Natural killer cell (primary cell): ENCODE results near the gene RFNG. TPM values are rescaled to one million over a fixed set of nuclear protein-coding genes. Genes with fewer than 3 reads are reported as not detected.

Source experiments
- ATAC-seq, 3 donors: fragments of 150-1000 bp in 2 of 3; fragments of 200-7000 bp in 1 of 3; cut with Tn5 transposase; 1 replicate in 1 of 3; 2 replicates in 2 of 3; pipeline ENCODE4 v1.10.0; 2021; ENCODE audit warnings: mild to moderate bottlenecking in 2 of 3, moderate library complexity in 2 of 3
- DNase-seq, 2 donors: peaks; one replicate each; pipeline versions ENCODE4 v3.0.0 to v3.0.0-alpha.2; 2013 to 2021; ENCODE audit warnings: mixed read lengths in 1 of 2
- H3K27ac ChIP-seq: one replicate; pipeline ENCODE4 v1.5.1; 2013; ENCODE audit warnings: mild to moderate bottlenecking, low read length
- H3K27me3 ChIP-seq: one replicate; pipeline ENCODE4 v1.6.1; 2013; ENCODE audit warnings: low read length; ENCODE audit not compliant: control insufficient read depth, insufficient read depth
- H3K36me3 ChIP-seq: one replicate; pipeline ENCODE4 v1.6.1; 2013; ENCODE audit warnings: low read length; ENCODE audit not compliant: control insufficient read depth, insufficient read depth
- H3K4me1 ChIP-seq: one replicate; pipeline ENCODE4 v1.6.1; 2013; ENCODE audit warnings: low read length; ENCODE audit not compliant: control insufficient read depth, insufficient read depth
- H3K4me3 ChIP-seq: one replicate; pipeline ENCODE4 v1.5.1; 2013; ENCODE audit warnings: low read length
- H3K9me3 ChIP-seq: one replicate; pipeline ENCODE4 v1.6.1; 2013; ENCODE audit warnings: low read length; ENCODE audit not compliant: control insufficient read depth, insufficient read depth
- H3K27ac Mint-ChIP-seq, 2 donors: one replicate each; pipeline ENCODE4 v1.8.0; 2022; ENCODE audit warnings: mild to moderate bottlenecking in 2 of 2, mixed read lengths in 2 of 2, moderate library complexity in 1 of 2
- H3K27me3 Mint-ChIP-seq, 2 donors: one replicate each; pipeline ENCODE4 v1.8.0; 2022; ENCODE audit warnings: low read depth in 2 of 2, mixed read lengths in 2 of 2
- H3K36me3 Mint-ChIP-seq: one replicate; pipeline ENCODE4 v1.8.0; 2022; ENCODE audit warnings: mixed read lengths
- H3K4me1 Mint-ChIP-seq, 2 donors: one replicate each; pipeline ENCODE4 v1.8.0; 2022; ENCODE audit warnings: mixed read lengths in 2 of 2
- H3K4me3 Mint-ChIP-seq: one replicate; pipeline ENCODE4 v1.8.0; 2022; ENCODE audit warnings: mild to moderate bottlenecking, moderate library complexity, mixed read lengths
- H3K9me3 Mint-ChIP-seq, 2 donors: one replicate each; pipeline ENCODE4 v1.8.0; 2022; ENCODE audit warnings: mixed read lengths in 2 of 2
- CTCF ChIP-seq: fragments of 200-600 bp; IDR thresholded peaks from one replicate; pipeline ENCODE4 v1.8.0; 2022; ENCODE audit warnings: antibody characterized with exemption
- WGBS: methylation state at CpG from one replicate; pipeline ENCODE4 v1.1.7; 2013; ENCODE audit warnings: missing lambda C conversion rate; ENCODE audit not compliant: insufficient coverage; 5-methylcytosine and 5-hydroxymethylcytosine counted together
- intact Hi-C: fragments of 100-400 bp; cut with micrococcal nuclease; formaldehyde crosslinking; loops from one replicate; pipeline ENCODE4 v1.14.2; 2022
- total RNA-seq, 4 donors: library from RNA; stranded (reverse); fragments of 120-200 nt in 1 of 4; gene quantifications; one replicate each; pipeline versions ENCODE4 v1.2.3 to v1.2.4, GENCODE V29; 2013 to 2022

RFNG gene
- total RNA-seq, 3 donors from 2014 or later (not counting 1 experiment from before 2014, with no cell fraction given), result 22.7 to 26.7 (median 23.2) TPM

DNA sequence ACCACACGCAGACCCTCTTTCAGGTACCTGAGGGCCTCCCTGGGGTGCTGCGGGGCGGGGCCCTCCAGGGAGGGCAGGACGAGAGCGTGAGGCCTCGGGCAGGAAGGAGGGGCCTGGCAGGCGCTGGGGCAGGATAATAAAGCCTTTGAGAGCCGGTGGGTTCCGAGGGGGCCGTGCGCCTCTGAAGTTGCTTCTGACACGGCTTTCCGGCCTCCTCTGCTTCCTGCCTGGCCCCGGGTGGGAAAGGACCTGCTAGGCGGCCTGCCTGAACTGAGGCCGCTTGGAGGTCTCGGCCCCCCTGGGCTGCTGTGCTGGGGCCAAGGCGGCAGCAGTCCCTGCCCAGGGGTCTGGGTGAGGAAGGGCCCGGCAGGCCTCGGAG, 39.4 kb downstream of the RFNG start:
- intact Hi-C loops, result no loop called here
- DNase-seq (no peak), ATAC-seq (no peak)
- no peak overlapping the region for H3K27ac ChIP-seq
- H3K4me1 ChIP-seq, result no peaks in the 10 kb centered on the region
- 84% methylated on average over 20 of the region's 20 CpGs for WGBS
- H3K27ac Mint-ChIP-seq, result no peak overlapping the region
- H3K27me3 Mint-ChIP-seq, result no peaks in the 10 kb centered on the region
- no peaks in the 10 kb centered on the region for H3K27me3 ChIP-seq
- no peaks in the 10 kb centered on the region for H3K36me3 Mint-ChIP-seq
- no peaks in the 10 kb centered on the region for H3K4me1 Mint-ChIP-seq
- no peaks in the 10 kb centered on the region for H3K9me3 ChIP-seq
- H3K9me3 Mint-ChIP-seq, result no peaks in the 10 kb centered on the region
- no peak overlapping the region for H3K4me3 Mint-ChIP-seq
- TF ChIP-seq CTCF, result no peak
- H3K36me3 ChIP-seq, result no peaks in the 10 kb centered on the region
- no peak overlapping the region for H3K4me3 ChIP-seq

DNA sequence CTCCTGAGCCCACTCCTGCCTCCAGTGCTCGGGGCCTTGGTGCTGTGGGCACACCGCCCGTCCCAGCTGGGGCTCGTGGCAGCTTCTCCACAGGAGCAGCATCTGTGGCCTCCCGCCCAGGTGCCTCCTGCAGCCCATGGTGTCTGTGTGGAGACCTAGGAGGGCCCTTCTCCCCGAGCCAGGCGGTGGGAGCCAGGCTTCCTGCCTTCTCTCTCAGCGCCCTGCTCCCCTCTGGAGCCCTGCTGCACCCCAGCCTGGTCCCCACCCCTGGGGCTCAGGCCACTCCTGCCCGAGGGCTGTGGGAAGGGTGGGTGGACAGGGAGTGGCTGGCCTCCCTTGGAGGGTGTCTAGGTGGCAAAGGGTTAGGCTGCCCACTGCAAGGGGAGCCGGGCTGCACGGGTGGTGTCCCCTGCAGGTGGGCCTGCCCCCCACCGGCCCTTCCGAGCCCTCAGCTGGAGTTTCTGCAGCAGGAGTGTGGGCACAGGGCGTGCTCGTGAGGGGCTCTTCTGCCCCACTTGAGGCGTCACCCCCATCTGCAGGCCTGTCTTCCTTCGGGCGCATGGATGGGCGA, 39.9 kb downstream of the RFNG start:
- no peak for TF ChIP-seq CTCF
- ATAC-seq (no peak), DNase-seq (no peak)
- H3K4me1 ChIP-seq, result no peaks in the 10 kb centered on the region
- no peak overlapping the region for H3K4me3 ChIP-seq
- H3K9me3 ChIP-seq, result no peaks in the 10 kb centered on the region
- Mint-ChIP-seq H3K36me3 (no peaks in the 10 kb centered on the region), H3K27me3 (no peaks in the 10 kb centered on the region), H3K27ac (no peak overlapping the region), H3K9me3 (no peaks in the 10 kb centered on the region), H3K4me3 (no peak overlapping the region), H3K4me1 (no peaks in the 10 kb centered on the region)
- intact Hi-C loops, result no loop called here
- no peaks in the 10 kb centered on the region for H3K36me3 ChIP-seq
- H3K27ac ChIP-seq, result no peak overlapping the region
- WGBS, result 90% methylated on average over 19 of the region's 19 CpGs
- H3K27me3 ChIP-seq, result no peaks in the 10 kb centered on the region

- H3K27ac ChIP-seq, result no peak overlapping the region
- H3K4me3 Mint-ChIP-seq, result no peak overlapping the region
- ATAC-seq (no peak), DNase-seq (no peak)
- no peaks in the 10 kb centered on the region for H3K4me1 Mint-ChIP-seq
- intact Hi-C loops, result no loop called here
- no peak overlapping the region for H3K27ac Mint-ChIP-seq
- no peaks in the 10 kb centered on the region for H3K9me3 Mint-ChIP-seq
- H3K27me3 Mint-ChIP-seq, result no peaks in the 10 kb centered on the region
- no peaks in the 10 kb centered on the region for H3K4me1 ChIP-seq
- H3K36me3 Mint-ChIP-seq, result no peaks in the 10 kb centered on the region
- H3K9me3 ChIP-seq, result no peaks in the 10 kb centered on the region
- no peak for TF ChIP-seq CTCF
- no peaks in the 10 kb centered on the region for H3K27me3 ChIP-seq
- 93% methylated on average over 37 of the region's 39 CpGs for WGBS
- no peaks in the 10 kb centered on the region for H3K36me3 ChIP-seq
- H3K4me3 ChIP-seq, result no peak overlapping the region
These were observed 40.8 kb downstream of the RFNG start for GRCh38 chr17:82010575-82011525.
